BE2C (cell line): ENCODE data around the gene WDR89.

Experiments used
- DNase-seq: peaks from one replicate; pipeline ENCODE4 v3.0.0-alpha.2; 2020
- H3K27me3 ChIP-seq: fragments of 250-450 bp; sonication (Bioruptor Pico); 2 replicates; pipeline ENCODE4 v1.5.1; 2020; ENCODE audit warnings: mild to moderate bottlenecking
- H3K36me3 ChIP-seq: fragments of 250-450 bp; sonication (Bioruptor Pico); 2 replicates; pipeline ENCODE4 v1.5.1; 2020; ENCODE audit warnings: mild to moderate bottlenecking
- H3K4me1 ChIP-seq: fragments of 250-450 bp; sonication (Bioruptor Pico); 2 replicates; pipeline ENCODE4 v1.5.1; 2020
- H3K4me3 ChIP-seq: 2 replicates; pipeline ENCODE4 v1.5.1; 2011; ENCODE audit warnings: low read depth, low read length
- H3K9me3 ChIP-seq: fragments of 250-450 bp; sonication (Bioruptor Pico); 2 replicates; pipeline ENCODE4 v1.5.1; 2020
- CTCF ChIP-seq: IDR thresholded peaks from 2 replicates; pipeline ENCODE4 v1.5.1; 2012; ENCODE audit warnings: mild to moderate bottlenecking, low read depth, low read length

Gene WDR89

GRCh38 chr14:63547798-63548335 lies 93.8 kb downstream of the WDR89 start:
- Histone ChIP-seq H3K27me3 (no peaks in the 10 kb centered on the region), H3K4me3 (no peak overlapping the region), H3K36me3 (no peaks in the 10 kb centered on the region), H3K4me1 (no peaks in the 10 kb centered on the region), H3K9me3 (no peaks in the 10 kb centered on the region)
- TF ChIP-seq CTCF = no peak
- DNase-seq = no peak
